IMR-90 (cell line): ENCODE results near the gene SARS2. TPM values are rescaled to one million over a fixed set of nuclear protein-coding genes. Genes with fewer than 3 reads are reported as not detected.

ENCODE experiments used
- ATAC-seq: fragments of 200-7000 bp; cut with Tn5 transposase; 2 replicates; pipeline ENCODE4 v1.9.1; 2020; ENCODE audit warnings: low read depth, mild to moderate bottlenecking, moderate library complexity
- BruUV-seq: library from RNA; stranded (reverse); fragments of 400-500 nt; replicated peaks from 2 replicates; lab custom pipeline; 2021; lab: Mats Ljungman, UMichigan
- CTCF ChIA-PET: fragments of 300-600 bp; formaldehyde crosslinking; extraction: SDS; loops from one replicate; lab custom pipeline; 2021; ENCODE audit warnings: antibody characterized with exemption; lab: Yijun Ruan, JAX
- POLR2A ChIA-PET: fragments of 300-600 bp; sonication (Branson Sonifier 250); formaldehyde crosslinking; loops from one replicate; lab custom pipeline; 2022; ENCODE audit warnings: antibody characterized with exemption; ENCODE audit not compliant: unreplicated experiment; lab: Charles Lee
- DNase-seq: peaks from one replicate; pipeline ENCODE4 v3.0.0; 2013
- H2AFZ ChIP-seq: replicated peaks from 2 replicates; pipeline ENCODE3; 2013; ENCODE audit warnings: low read length, mild to moderate bottlenecking; ENCODE audit not compliant: poor library complexity
- H2AK5ac ChIP-seq: 2 replicates; pipeline ENCODE4 v1.6.1; 2013; ENCODE audit warnings: low read depth, low read length, inconsistent platforms
- H2AK9ac ChIP-seq: replicated peaks from 2 replicates; pipeline ENCODE3; 2013; ENCODE audit warnings: mild to moderate bottlenecking, low read depth, low read length, moderate library complexity; ENCODE audit not compliant: poor library complexity
- H2BK120ac ChIP-seq: 2 replicates; pipeline ENCODE4 v1.6.1; 2013; ENCODE audit warnings: low read depth, low read length, inconsistent platforms
- H2BK15ac ChIP-seq: 3 replicates; pipeline ENCODE4 v1.6.1; 2013; ENCODE audit warnings: low read depth, low read length, inconsistent platforms
- H2BK20ac ChIP-seq: 2 replicates; pipeline ENCODE4 v1.6.1; 2013; ENCODE audit warnings: low read depth, mild to moderate bottlenecking, inconsistent platforms, low read length, moderate library complexity
- H2BK5ac ChIP-seq: 2 replicates; pipeline ENCODE4 v1.6.1; 2013; ENCODE audit warnings: mild to moderate bottlenecking, low read depth, low read length, inconsistent platforms; ENCODE audit not compliant: poor library complexity, severe bottlenecking
- H3K14ac ChIP-seq: replicated peaks from 2 replicates; pipeline ENCODE4 v1.6.1; 2013; ENCODE audit warnings: low read depth, low read length, inconsistent platforms
- H3K18ac ChIP-seq: 2 replicates; pipeline ENCODE4 v1.6.1; 2013; ENCODE audit warnings: low read depth, low read length, control low read depth
- H3K23ac ChIP-seq: 2 replicates; pipeline ENCODE4 v1.6.1; 2013; ENCODE audit warnings: low read depth, low read length, inconsistent platforms
- H3K27ac ChIP-seq: 2 replicates; pipeline ENCODE4 v1.5.1; 2013; ENCODE audit warnings: mild to moderate bottlenecking, control low read depth, low read length; ENCODE audit not compliant: insufficient read depth
- H3K27me3 ChIP-seq: 2 replicates; pipeline ENCODE4 v1.6.1; 2013; ENCODE audit warnings: low read length; ENCODE audit not compliant: control insufficient read depth, insufficient read depth
- H3K36me3 ChIP-seq: 2 replicates; pipeline ENCODE4 v1.6.1; 2013; ENCODE audit warnings: low read length, mixed read lengths; ENCODE audit not compliant: control insufficient read depth, insufficient read depth
- H3K4ac ChIP-seq: 2 replicates; pipeline ENCODE4 v1.6.1; 2013; ENCODE audit warnings: low read depth, low read length, inconsistent platforms
- H3K4me1 ChIP-seq: 2 replicates; pipeline ENCODE4 v1.6.1; 2013; ENCODE audit warnings: low read length, mixed read lengths; ENCODE audit not compliant: control insufficient read depth, insufficient read depth
- H3K4me2 ChIP-seq: 2 replicates; pipeline ENCODE4 v1.6.1; 2013; ENCODE audit warnings: low read depth, mild to moderate bottlenecking, control low read depth, low read length, moderate library complexity
- H3K4me3 ChIP-seq: 2 replicates; pipeline ENCODE4 v1.5.1; 2013; ENCODE audit warnings: low read depth, mild to moderate bottlenecking, control low read depth, low read length, moderate library complexity; ENCODE audit not compliant: insufficient read depth
- H3K56ac ChIP-seq: 2 replicates; pipeline ENCODE4 v1.6.1; 2013; ENCODE audit warnings: low read length, inconsistent platforms; ENCODE audit not compliant: insufficient read depth; ENCODE audit errors: extremely low read depth
- H3K79me1 ChIP-seq, 2 experiments: 2 replicates each; pipeline ENCODE4 v1.6.1; 2013; ENCODE audit warnings: low read length in 2 of 2, inconsistent platforms in 1 of 2, low read depth in 1 of 2
- H3K9ac ChIP-seq: 2 replicates; pipeline ENCODE4 v1.6.1; 2013; ENCODE audit warnings: low read depth, low read length, control low read depth
- H3K9me1 ChIP-seq: 2 replicates; pipeline ENCODE4 v1.6.1; 2013; ENCODE audit warnings: low read length, inconsistent platforms; ENCODE audit not compliant: insufficient read depth
- H3K9me3 ChIP-seq: 2 replicates; pipeline ENCODE4 v1.6.1; 2013; ENCODE audit warnings: low read length; ENCODE audit not compliant: control insufficient read depth, insufficient read depth
- H4K20me1 ChIP-seq: 2 replicates; pipeline ENCODE4 v1.6.1; 2013; ENCODE audit warnings: low read length, inconsistent platforms; ENCODE audit not compliant: insufficient read depth
- H4K5ac ChIP-seq: 2 replicates; pipeline ENCODE4 v1.6.1; 2013; ENCODE audit warnings: mild to moderate bottlenecking, low read depth, low read length, control low read depth
- H4K8ac ChIP-seq, 2 experiments: 2 replicates each; pipeline ENCODE4 v1.6.1; 2013; ENCODE audit warnings: low read depth in 2 of 2, low read length in 2 of 2, control low read depth in 1 of 2, inconsistent platforms in 1 of 2
- H4K91ac ChIP-seq: 2 replicates; pipeline ENCODE4 v1.6.1; 2013; ENCODE audit warnings: low read depth, low read length, inconsistent platforms; ENCODE audit not compliant: insufficient read depth
- BHLHE40 ChIP-seq: fragments of 150-350 bp; IDR thresholded peaks from 2 replicates; pipeline ENCODE4 v1.6.1; 2016; ENCODE audit warnings: mild to moderate bottlenecking, low read depth, low read length
- CEBPB ChIP-seq: IDR thresholded peaks from 2 replicates; pipeline ENCODE4 v1.6.1; 2012; ENCODE audit warnings: low read depth, low read length, improper control_type of control experiment
- CHD1 ChIP-seq: IDR thresholded peaks from 2 replicates; pipeline ENCODE4 v1.6.1; 2012; ENCODE audit warnings: low read depth, low read length, improper control_type of control experiment
- ELK1 ChIP-seq: fragments of 150-350 bp; IDR thresholded peaks from 2 replicates; pipeline ENCODE4 v1.6.1; 2016; ENCODE audit warnings: low read depth, mild to moderate bottlenecking, low read length, moderate library complexity, borderline replicate concordance
- FOS ChIP-seq: fragments of 150-350 bp; IDR thresholded peaks from 2 replicates; pipeline ENCODE4 v1.6.1; 2016; ENCODE audit warnings: low read depth, low read length
- MAFK ChIP-seq: IDR thresholded peaks from 2 replicates; pipeline ENCODE4 v1.6.1; 2012; ENCODE audit warnings: low read depth, low read length, improper control_type of control experiment
- MAZ ChIP-seq: IDR thresholded peaks from 2 replicates; pipeline ENCODE4 v1.6.1; 2012; ENCODE audit warnings: low read depth, mild to moderate bottlenecking, low read length, improper control_type of control experiment, moderate library complexity, borderline replicate concordance
- MXI1 ChIP-seq: IDR thresholded peaks from 2 replicates; pipeline ENCODE4 v1.6.1; 2012; ENCODE audit warnings: low read depth, mild to moderate bottlenecking, low read length, moderate library complexity, borderline replicate concordance
- NFE2L2 ChIP-seq: fragments of 150-350 bp; IDR thresholded peaks from 2 replicates; pipeline ENCODE4 v1.6.1; 2016; ENCODE audit warnings: low read depth, mild to moderate bottlenecking, low read length
- RAD21 ChIP-seq: IDR thresholded peaks from 2 replicates; pipeline ENCODE4 v1.6.1; 2012; ENCODE audit warnings: low read length, improper control_type of control experiment
- RFX5 ChIP-seq: IDR thresholded peaks from 2 replicates; pipeline ENCODE4 v1.8.0; 2012; ENCODE audit warnings: low read depth, mild to moderate bottlenecking, low read length, moderate library complexity
- SMC3 ChIP-seq: fragments of 150-350 bp; IDR thresholded peaks from 2 replicates; pipeline ENCODE4 v1.6.1; 2016; ENCODE audit warnings: low read depth, mild to moderate bottlenecking, antibody characterized with exemption, low read length, moderate library complexity
- WGBS, 2 experiments: methylation state at CpG; one replicate each; pipeline versions ENCODE4 v1.1.5 to v1.1.7; 2013; ENCODE audit warnings: missing lambda C conversion rate in 2 of 2; ENCODE audit not compliant: insufficient read length in 1 of 2; ENCODE audit errors: extremely low coverage in 2 of 2; 5-methylcytosine and 5-hydroxymethylcytosine counted together
- dilution Hi-C: fragments of 300-500 bp; cut with HindIII; formaldehyde crosslinking; loops from one replicate; pipeline ENCODE4 v1.14.3; 2018; ENCODE audit warnings: low sequenced_read_pairs; ENCODE audit not compliant: unreplicated experiment
- in situ Hi-C: fragments of 300-500 bp; cut with MboI; formaldehyde crosslinking; loops from 3 replicates; pipeline ENCODE4 v1.14.3; 2019; ENCODE audit warnings: low sequenced_read_pairs, inconsistent platforms, mixed read lengths
- intact Hi-C: fragments of 100-400 bp; cut with micrococcal nuclease; formaldehyde crosslinking; loops from 2 replicates; pipeline ENCODE4 v1.10.0; 2022
- polyA plus RNA-seq, 3 experiments: library from polyadenylated mRNA; depleted of rRNA; stranded (reverse); fragments of >200 nt; gene quantifications; 2 replicates each; pipeline ENCODE4 v1.2.3, GENCODE V29; 2012; ENCODE audit warnings: low replicate concordance in 1 of 3
- total RNA-seq: library from RNA; depleted of rRNA; stranded (reverse); fragments of >200 nt; gene quantifications from 2 replicates; pipeline ENCODE4 v1.2.3, GENCODE V29; 2012
- TF ChIP-seq, protein P1 (sequence below): fragments of 150-350 bp; IDR thresholded peaks from 2 replicates; pipeline ENCODE4 v1.6.1; 2017; ENCODE audit warnings: mild to moderate bottlenecking, antibody characterized with exemption, low read length, low read depth
- TF ChIP-seq, protein P2 (sequence below): conservative IDR thresholded peaks from 2 replicates; pipeline ENCODE4 v1.5.1; 2012; ENCODE audit warnings: mild to moderate bottlenecking, low read depth, low read length, improper control_type of control experiment

SARS2 gene
- total and polyA plus RNA-seq, 2 of the 4 experiments (the other 2 are of a cell fraction) = 10.8 to 33.4 TPM

- Histone ChIP-seq H3K27ac (no peak overlapping the region), H3K18ac (no peak overlapping the region), H2AK9ac (no peak overlapping the region), H3K4ac (no peak overlapping the region), H3K27me3 (no peaks in the 10 kb centered on the region), H2AFZ (no peak overlapping the region), H2BK15ac (no peak overlapping the region), H3K79me1 (peaks cover 29 to 57% of the 10 kb centered on the region in 2 experiments; a peak in 3 of 4 replicates), H4K20me1 (no peaks in the 10 kb centered on the region; the same call in 1 of the 2 replicates), H2AK5ac (no peak overlapping the region), H4K8ac (no peak overlapping the region), H3K23ac (no peak overlapping the region), H2BK5ac (no peak overlapping the region), H3K4me1 (no peaks in the 10 kb centered on the region), H2BK120ac (no peak overlapping the region), H2BK20ac (no peak overlapping the region), H3K56ac (no peak overlapping the region), H3K4me2 (no peak overlapping the region), H3K36me3 (peaks cover 11% of the 10 kb centered on the region), H3K9ac (no peak overlapping the region), H3K4me3 (no peak overlapping the region), H4K5ac (no peak overlapping the region), H3K9me1 (peaks cover 3% of the 10 kb centered on the region; the same call in 1 of the 2 replicates), H3K9me3 (no peaks in the 10 kb centered on the region), H4K91ac (no peak overlapping the region), H3K14ac (no peak overlapping the region)
- intact Hi-C loops (loop anchor here (5.0 kb wide), 1 partner anchor 285 kb away; the partner anchor contains the start of gene ACTN4), dilution Hi-C loops (no loop called here), in situ Hi-C loops (loop anchor here (25.0 kb wide), 1 partner anchor 520 kb away; the partner anchor contains the start of gene FAM98C)
- POLR2A ChIA-PET = no interaction called here
- ATAC-seq (no peak), DNase-seq (peak; percentile 44)
- CTCF ChIA-PET = no interaction called here
- no TSS peak for BruUV-seq
- 99% methylated on average over 14 of the region's 29 CpGs; no CpG with 5 or more reads in 1 of the 2 experiments for WGBS, 2 experiments
- TF ChIP-seq MAZ = no peak
- no peak for TF ChIP-seq FOS
- TF ChIP-seq BHLHE40 = no peak
- TF ChIP-seq, protein P1, sequence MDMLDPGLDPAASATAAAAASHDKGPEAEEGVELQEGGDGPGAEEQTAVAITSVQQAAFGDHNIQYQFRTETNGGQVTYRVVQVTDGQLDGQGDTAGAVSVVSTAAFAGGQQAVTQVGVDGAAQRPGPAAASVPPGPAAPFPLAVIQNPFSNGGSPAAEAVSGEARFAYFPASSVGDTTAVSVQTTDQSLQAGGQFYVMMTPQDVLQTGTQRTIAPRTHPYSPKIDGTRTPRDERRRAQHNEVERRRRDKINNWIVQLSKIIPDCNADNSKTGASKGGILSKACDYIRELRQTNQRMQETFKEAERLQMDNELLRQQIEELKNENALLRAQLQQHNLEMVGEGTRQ = no peak
- peak; percentile 21; the same call in 1 of the 2 replicates for TF ChIP-seq SMC3
- TF ChIP-seq, protein P2, sequence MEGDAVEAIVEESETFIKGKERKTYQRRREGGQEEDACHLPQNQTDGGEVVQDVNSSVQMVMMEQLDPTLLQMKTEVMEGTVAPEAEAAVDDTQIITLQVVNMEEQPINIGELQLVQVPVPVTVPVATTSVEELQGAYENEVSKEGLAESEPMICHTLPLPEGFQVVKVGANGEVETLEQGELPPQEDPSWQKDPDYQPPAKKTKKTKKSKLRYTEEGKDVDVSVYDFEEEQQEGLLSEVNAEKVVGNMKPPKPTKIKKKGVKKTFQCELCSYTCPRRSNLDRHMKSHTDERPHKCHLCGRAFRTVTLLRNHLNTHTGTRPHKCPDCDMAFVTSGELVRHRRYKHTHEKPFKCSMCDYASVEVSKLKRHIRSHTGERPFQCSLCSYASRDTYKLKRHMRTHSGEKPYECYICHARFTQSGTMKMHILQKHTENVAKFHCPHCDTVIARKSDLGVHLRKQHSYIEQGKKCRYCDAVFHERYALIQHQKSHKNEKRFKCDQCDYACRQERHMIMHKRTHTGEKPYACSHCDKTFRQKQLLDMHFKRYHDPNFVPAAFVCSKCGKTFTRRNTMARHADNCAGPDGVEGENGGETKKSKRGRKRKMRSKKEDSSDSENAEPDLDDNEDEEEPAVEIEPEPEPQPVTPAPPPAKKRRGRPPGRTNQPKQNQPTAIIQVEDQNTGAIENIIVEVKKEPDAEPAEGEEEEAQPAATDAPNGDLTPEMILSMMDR = peak; percentile 47
- no peak for TF ChIP-seq CHD1
- TF ChIP-seq MXI1 = no peak
- TF ChIP-seq CEBPB = no peak
- TF ChIP-seq NFE2L2 = no peak
- no peak for TF ChIP-seq MAFK
- no peak for TF ChIP-seq ELK1
- TF ChIP-seq RFX5 = no peak
- TF ChIP-seq RAD21 = peak; percentile 29
Observed at GRCh38 chr19:38932425-38933179, 2.0 kb upstream of the SARS2 start.
